OCI-LY3 (cell line): Measurements from ENCODE around the gene CRHR2.

Experiments
- EZH2phosphoT487 ChIP-seq: fragments of 200-600 bp; shearing (Covaris generic); IDR thresholded peaks from 2 replicates; pipeline ENCODE4 v1.6.1; 2018; ENCODE audit warnings: antibody characterized with exemption, mixed run types, low read depth
- TF ChIP-seq, protein P1 (sequence below): fragments of 200-600, 300-600 bp; sonication (generic); IDR thresholded peaks from 2 replicates; pipeline ENCODE4 v1.5.1; 2014; ENCODE audit warnings: antibody characterized with exemption, low read length, low read depth

DNA sequence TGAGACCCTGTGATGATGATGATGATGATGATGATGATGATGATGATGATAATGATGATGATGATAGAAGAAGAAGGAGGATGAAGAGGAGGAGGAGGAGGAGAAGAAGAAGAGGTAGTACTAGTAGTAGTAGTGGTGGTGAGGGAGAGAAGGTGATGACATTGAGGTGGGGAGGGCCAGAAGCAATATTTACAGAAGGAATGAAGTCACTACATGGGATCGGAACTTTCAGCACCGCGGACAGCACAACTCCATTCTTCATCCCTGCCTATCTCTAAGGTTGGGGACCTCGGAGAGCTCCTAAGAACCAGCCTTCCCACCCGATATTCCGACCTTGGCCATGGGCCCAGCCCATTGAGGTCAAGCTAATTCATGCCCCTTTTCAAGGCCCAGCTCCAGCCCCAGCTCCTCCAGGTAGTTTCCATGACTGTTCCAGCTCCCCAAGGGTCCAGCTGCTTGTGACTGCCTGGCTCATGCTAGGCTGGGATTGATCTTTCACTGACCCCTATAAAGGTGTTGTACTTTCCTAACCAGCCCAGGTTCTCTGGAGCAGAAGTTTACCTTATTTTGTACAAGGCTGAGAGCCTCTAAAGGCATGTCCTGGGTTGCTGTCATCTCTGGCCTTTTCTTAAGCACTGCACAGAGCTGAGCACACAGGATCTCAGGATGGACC, 10.3 kb downstream of the CRHR2 start:
- TF ChIP-seq, protein P1, sequence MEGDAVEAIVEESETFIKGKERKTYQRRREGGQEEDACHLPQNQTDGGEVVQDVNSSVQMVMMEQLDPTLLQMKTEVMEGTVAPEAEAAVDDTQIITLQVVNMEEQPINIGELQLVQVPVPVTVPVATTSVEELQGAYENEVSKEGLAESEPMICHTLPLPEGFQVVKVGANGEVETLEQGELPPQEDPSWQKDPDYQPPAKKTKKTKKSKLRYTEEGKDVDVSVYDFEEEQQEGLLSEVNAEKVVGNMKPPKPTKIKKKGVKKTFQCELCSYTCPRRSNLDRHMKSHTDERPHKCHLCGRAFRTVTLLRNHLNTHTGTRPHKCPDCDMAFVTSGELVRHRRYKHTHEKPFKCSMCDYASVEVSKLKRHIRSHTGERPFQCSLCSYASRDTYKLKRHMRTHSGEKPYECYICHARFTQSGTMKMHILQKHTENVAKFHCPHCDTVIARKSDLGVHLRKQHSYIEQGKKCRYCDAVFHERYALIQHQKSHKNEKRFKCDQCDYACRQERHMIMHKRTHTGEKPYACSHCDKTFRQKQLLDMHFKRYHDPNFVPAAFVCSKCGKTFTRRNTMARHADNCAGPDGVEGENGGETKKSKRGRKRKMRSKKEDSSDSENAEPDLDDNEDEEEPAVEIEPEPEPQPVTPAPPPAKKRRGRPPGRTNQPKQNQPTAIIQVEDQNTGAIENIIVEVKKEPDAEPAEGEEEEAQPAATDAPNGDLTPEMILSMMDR, result no peak
- TF ChIP-seq EZH2phosphoT487, result no peak
